ENCODE results near the gene HBA2. TPM values are rescaled to one million over a fixed set of nuclear protein-coding genes. Genes with fewer than 3 reads are reported as not detected.
"Not testable (repeated sequence)": the region's sequence is repeated elsewhere in the genome, so short reads cannot be mapped to it uniquely, and the experiment has no call there.

Gene HBA2
- total and polyA plus RNA-seq, 4 donors: 1,427 to 3,649 (median 1,835) TPM

DNA sequence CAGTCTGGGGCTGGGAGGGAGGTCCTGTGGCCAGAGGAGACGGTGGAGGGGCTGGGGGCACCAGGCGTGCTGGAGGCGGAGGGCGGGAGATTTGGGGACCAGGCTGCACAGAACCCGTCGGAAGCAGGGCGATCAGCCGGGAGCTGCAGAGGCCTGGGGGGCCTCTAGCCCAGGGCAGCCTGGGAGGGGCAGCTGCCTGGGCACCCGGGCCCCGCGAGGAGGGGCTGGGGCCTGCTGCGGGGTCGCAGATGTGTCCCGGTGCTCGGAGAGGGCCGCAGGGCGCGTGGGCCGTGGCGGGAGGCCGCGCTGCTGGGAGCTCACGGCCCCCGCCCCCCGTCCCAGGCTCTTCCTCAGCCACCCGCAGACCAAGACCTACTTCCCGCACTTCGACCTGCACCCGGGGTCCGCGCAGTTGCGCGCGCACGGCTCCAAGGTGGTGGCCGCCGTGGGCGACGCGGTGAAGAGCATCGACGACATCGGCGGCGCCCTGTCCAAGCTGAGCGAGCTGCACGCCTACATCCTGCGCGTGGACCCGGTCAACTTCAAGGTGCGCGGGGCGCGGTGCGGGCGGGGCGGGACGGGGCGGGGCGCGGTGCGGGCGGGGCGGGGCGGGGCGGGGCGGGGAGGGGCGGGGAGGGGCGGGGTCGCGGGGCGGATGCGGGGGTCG is 19.0 kb upstream of the HBA2 start:
- H3K4me3 ChIP-seq (ENCODE audit: low read depth, low read length); H3K27ac ChIP-seq (ENCODE audit: low read depth, low read length); H3K9me3 ChIP-seq (ENCODE audit: control insufficient read depth, insufficient read depth, low read length); H3K36me3 ChIP-seq (ENCODE audit: control insufficient read depth, insufficient read depth, low read length); DNase-seq (ENCODE audit: low read depth in 4 of 6, low spot score in 6 of 6): not testable (repeated sequence)
- no CpG with 5 or more reads among the region's 74 CpGs for WGBS (ENCODE audit: insufficient coverage)
- Histone ChIP-seq H3K4me1 (ENCODE audit: control insufficient read depth, insufficient read depth, low read length) (peaks cover 11% of the 10 kb centered on the region), H3K27me3 (ENCODE audit: control insufficient read depth, insufficient read depth, low read length) (peaks cover 39% of the 10 kb centered on the region)

DNA sequence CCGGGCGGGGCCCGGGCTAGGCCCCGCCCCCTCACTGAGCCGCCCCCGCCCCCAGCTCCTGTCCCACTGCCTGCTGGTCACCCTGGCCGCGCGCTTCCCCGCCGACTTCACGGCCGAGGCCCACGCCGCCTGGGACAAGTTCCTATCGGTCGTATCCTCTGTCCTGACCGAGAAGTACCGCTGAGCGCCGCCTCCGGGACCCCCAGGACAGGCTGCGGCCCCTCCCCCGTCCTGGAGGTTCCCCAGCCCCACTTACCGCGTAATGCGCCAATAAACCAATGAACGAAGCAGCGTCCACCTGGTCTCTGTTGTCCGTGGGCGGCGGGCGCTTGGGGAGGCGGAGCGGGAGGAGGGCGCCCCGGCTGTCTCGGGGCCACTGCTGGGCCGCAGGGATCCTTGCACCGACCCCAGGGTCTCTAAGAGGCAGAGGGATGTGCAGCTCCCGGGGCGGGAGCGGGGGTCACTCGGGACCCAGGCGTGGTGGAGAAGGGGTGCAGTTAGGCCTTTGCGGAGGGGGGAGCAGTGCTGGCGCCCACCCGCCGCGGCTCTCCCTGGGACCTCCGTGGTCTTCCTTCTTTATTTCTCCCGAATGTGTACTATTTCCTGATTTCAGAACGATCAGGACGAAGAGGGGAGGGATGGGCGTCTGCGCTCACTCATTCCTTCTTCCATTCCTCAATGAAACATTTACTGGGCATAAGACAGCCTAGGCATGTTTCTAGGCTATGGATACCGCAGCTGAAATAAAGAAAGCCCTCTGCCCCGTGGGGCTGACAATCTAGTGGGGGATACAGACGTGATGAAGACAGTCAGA is 18.3 kb upstream of the HBA2 start:
- DNase-seq (ENCODE audit: low read depth in 4 of 6, low spot score in 6 of 6): peak in 2 of 6 donors; percentile 52
- Histone ChIP-seq H3K36me3 (ENCODE audit: control insufficient read depth, insufficient read depth, low read length) (no peaks in the 10 kb centered on the region), H3K4me1 (ENCODE audit: control insufficient read depth, insufficient read depth, low read length) (peaks cover 11% of the 10 kb centered on the region), H3K27me3 (ENCODE audit: control insufficient read depth, insufficient read depth, low read length) (peaks cover 40% of the 10 kb centered on the region), H3K4me3 (ENCODE audit: low read depth, low read length) (peak overlapping the region; percentile 24), H3K9me3 (ENCODE audit: control insufficient read depth, insufficient read depth, low read length) (no peaks in the 10 kb centered on the region), H3K27ac (ENCODE audit: low read depth, low read length) (no peak overlapping the region)
- WGBS (ENCODE audit: insufficient coverage): under 1% methylated on average over 40 of the region's 59 CpGs

- H3K4me3 ChIP-seq (ENCODE audit: low read depth, low read length): peak overlapping the region; percentile 24
- no peaks in the 10 kb centered on the region for H3K9me3 ChIP-seq (ENCODE audit: control insufficient read depth, insufficient read depth, low read length)
- H3K27ac ChIP-seq (ENCODE audit: low read depth, low read length): no peak overlapping the region
- WGBS (ENCODE audit: insufficient coverage): 29% methylated on average over 1 of the region's 7 CpGs
- H3K27me3 ChIP-seq (ENCODE audit: control insufficient read depth, insufficient read depth, low read length): peaks cover 41% of the 10 kb centered on the region
- DNase-seq (ENCODE audit: low read depth in 4 of 6, low spot score in 6 of 6): no peak
- peaks cover 11% of the 10 kb centered on the region for H3K4me1 ChIP-seq (ENCODE audit: control insufficient read depth, insufficient read depth, low read length)
- no peaks in the 10 kb centered on the region for H3K36me3 ChIP-seq (ENCODE audit: control insufficient read depth, insufficient read depth, low read length)
These were observed 17.7 kb upstream of the HBA2 start for GRCh38 chr16:155031-155398.

DNA sequence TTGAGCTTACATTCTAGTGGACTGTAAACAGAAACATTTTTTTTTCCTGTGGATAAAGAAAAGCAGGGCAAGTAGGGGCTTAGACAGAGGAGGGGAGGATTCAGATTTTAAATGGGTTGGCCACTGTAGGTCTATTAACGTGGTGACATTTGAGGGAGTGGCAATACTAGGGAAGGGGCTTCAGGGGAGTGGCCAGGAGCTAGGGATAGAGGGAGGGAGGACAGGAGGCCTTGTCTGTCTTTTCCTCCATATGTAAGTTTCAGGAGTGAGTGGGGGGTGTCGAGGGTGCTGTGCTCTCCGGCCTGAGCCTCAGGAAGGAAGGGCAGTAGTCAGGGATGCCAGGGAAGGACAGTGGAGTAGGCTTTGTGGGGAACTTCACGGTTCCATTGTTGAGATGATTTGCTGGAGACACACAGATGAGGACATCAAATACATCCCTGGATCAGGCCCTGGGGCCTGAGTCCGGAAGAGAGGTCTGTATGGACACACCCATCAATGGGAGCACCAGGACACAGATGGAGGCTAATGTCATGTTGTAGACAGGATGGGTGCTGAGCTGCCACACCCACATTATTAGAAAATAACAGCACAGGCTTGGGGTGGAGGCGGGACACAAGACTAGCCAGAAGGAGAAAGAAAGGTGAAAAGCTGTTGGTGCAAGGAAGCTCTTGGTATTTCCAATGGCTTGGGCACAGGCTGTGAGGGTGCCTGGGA is 13.4 kb upstream of the HBA2 start:
- no peak for DNase-seq (ENCODE audit: low read depth in 4 of 6, low spot score in 6 of 6)
- 56% methylated on average over 5 of the region's 6 CpGs for WGBS (ENCODE audit: insufficient coverage)

DNA sequence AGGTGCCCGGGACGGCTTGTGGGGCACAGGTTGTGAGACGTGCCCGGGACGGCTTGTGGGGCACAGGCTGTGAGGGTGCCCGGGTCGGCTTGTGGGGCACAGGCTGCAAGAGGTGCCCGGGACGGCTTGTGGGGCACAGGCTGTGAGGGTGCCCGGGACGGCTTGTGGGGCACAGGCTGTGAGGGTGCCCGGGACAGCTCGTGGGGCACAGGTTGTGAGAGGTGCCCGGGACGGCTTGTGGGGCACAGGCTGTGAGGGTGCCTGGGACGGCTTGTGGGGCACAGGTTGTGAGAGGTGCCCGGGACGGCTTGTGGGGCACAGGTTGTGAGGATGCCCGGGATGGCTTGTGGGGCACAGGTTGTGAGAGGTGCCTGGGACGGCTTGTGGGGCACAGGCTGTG is 12.4 kb upstream of the HBA2 start:
- H3K36me3 ChIP-seq (ENCODE audit: control insufficient read depth, insufficient read depth, low read length); H3K4me3 ChIP-seq (ENCODE audit: low read depth, low read length); DNase-seq (ENCODE audit: low read depth in 4 of 6, low spot score in 6 of 6); H3K27ac ChIP-seq (ENCODE audit: low read depth, low read length); H3K9me3 ChIP-seq (ENCODE audit: control insufficient read depth, insufficient read depth, low read length); H3K4me1 ChIP-seq (ENCODE audit: control insufficient read depth, insufficient read depth, low read length): not testable (repeated sequence)
- 76% methylated on average over 6 of the region's 20 CpGs for WGBS (ENCODE audit: insufficient coverage)
- peaks cover 46% of the 10 kb centered on the region for H3K27me3 ChIP-seq (ENCODE audit: control insufficient read depth, insufficient read depth, low read length)

More for the DNA sequence above, 13.4 kb upstream of the HBA2 start:
- Histone ChIP-seq H3K4me1 (ENCODE audit: control insufficient read depth, insufficient read depth, low read length) (peaks cover 9% of the 10 kb centered on the region), H3K36me3 (ENCODE audit: control insufficient read depth, insufficient read depth, low read length) (no peaks in the 10 kb centered on the region), H3K9me3 (ENCODE audit: control insufficient read depth, insufficient read depth, low read length) (no peaks in the 10 kb centered on the region), H3K4me3 (ENCODE audit: low read depth, low read length) (no peak overlapping the region), H3K27me3 (ENCODE audit: control insufficient read depth, insufficient read depth, low read length) (peaks cover 51% of the 10 kb centered on the region), H3K27ac (ENCODE audit: low read depth, low read length) (no peak overlapping the region)

DNA sequence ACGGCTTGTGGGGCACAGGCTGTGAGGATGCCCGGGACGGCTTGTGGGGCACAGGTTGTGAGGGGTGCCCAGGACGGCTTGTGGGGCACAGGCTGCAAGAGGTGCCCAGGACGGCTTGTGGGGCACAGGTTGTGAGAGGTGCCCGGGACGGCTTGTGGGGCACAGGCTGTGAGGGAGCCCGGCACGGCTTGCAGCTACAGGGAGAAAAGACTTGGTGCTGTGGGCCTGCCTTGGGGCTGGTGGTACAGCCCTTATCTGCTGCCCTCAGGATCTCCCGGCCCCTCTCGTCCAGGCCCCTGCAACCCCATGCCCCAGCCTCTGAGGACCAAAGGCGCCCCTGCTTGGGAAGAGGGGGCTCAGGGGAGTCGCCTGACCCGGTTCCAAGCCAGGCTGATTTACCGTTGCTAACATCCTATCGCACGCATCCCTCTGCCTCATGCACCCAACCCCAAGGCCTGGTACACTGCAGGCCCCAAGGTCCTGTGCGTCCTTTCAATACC is 11.9 kb upstream of the HBA2 start:
- no peak overlapping the region for H3K27ac ChIP-seq (ENCODE audit: low read depth, low read length)
- peaks cover 48% of the 10 kb centered on the region for H3K27me3 ChIP-seq (ENCODE audit: control insufficient read depth, insufficient read depth, low read length)
- 65% methylated on average over 16 of the region's 18 CpGs for WGBS (ENCODE audit: insufficient coverage)
- no peak overlapping the region for H3K4me3 ChIP-seq (ENCODE audit: low read depth, low read length)
- H3K9me3 ChIP-seq (ENCODE audit: control insufficient read depth, insufficient read depth, low read length): no peaks in the 10 kb centered on the region
- H3K36me3 ChIP-seq (ENCODE audit: control insufficient read depth, insufficient read depth, low read length): no peaks in the 10 kb centered on the region
- DNase-seq (ENCODE audit: low read depth in 4 of 6, low spot score in 6 of 6): no peak
- peaks cover 9% of the 10 kb centered on the region for H3K4me1 ChIP-seq (ENCODE audit: control insufficient read depth, insufficient read depth, low read length)

DNA sequence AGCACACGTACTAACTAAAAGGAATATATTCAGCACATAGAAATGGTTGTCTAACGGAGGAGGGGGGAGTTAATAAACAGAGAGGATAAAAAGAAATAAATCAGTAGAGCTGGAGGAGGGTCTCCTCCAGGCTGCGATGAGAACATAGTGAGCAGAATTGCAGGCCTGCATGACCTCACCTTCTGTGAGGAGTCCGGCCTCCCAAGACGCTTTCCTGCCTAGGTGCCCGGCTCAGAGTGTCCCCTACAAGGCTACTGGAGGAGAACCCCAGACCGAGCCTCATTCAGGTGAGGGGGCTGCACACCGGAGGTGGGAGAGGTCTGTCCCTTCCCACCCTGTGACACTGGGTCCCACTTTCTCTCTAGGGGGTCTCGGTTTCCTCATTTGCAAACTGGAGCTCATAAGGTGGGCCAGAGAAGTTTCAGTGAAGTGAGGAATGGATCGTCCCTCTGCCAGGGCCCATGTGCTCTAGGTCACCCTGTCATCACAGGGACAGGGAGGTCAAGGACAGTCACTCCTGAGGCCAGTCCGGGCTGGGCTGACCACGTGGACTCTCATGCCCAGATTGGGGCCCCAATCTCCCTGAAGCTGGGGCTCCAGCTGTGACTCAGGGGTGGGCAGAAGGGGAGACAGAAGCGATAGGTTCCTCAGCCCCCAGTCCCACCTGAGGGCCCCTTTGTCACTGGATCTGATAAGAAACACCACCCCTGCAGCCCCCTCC is 10.2 kb upstream of the HBA2 start:
- Histone ChIP-seq H3K4me1 (ENCODE audit: control insufficient read depth, insufficient read depth, low read length) (peaks cover 21% of the 10 kb centered on the region), H3K4me3 (ENCODE audit: low read depth, low read length) (no peak overlapping the region), H3K27me3 (ENCODE audit: control insufficient read depth, insufficient read depth, low read length) (peaks cover 51% of the 10 kb centered on the region), H3K9me3 (ENCODE audit: control insufficient read depth, insufficient read depth, low read length) (no peaks in the 10 kb centered on the region), H3K36me3 (ENCODE audit: control insufficient read depth, insufficient read depth, low read length) (no peaks in the 10 kb centered on the region), H3K27ac (ENCODE audit: low read depth, low read length) (no peak overlapping the region)
- WGBS (ENCODE audit: insufficient coverage): 87% methylated on average over 8 of the region's 13 CpGs
- DNase-seq (ENCODE audit: low read depth in 4 of 6, low spot score in 6 of 6): no peak

- not testable (repeated sequence) for H3K4me3 ChIP-seq (ENCODE audit: low read depth, low read length); H3K27ac ChIP-seq (ENCODE audit: low read depth, low read length); H3K36me3 ChIP-seq (ENCODE audit: control insufficient read depth, insufficient read depth, low read length); H3K9me3 ChIP-seq (ENCODE audit: control insufficient read depth, insufficient read depth, low read length); DNase-seq (ENCODE audit: low read depth in 4 of 6, low spot score in 6 of 6)
- 67% methylated on average over 3 of the region's 10 CpGs for WGBS (ENCODE audit: insufficient coverage)
- H3K4me1 ChIP-seq (ENCODE audit: control insufficient read depth, insufficient read depth, low read length): peaks cover 21% of the 10 kb centered on the region
- peaks cover 54% of the 10 kb centered on the region for H3K27me3 ChIP-seq (ENCODE audit: control insufficient read depth, insufficient read depth, low read length)
These were observed 9.5 kb upstream of the HBA2 start for GRCh38 chr16:163139-163538.

GRCh38 chr16:163696-164095 is 9.0 kb upstream of the HBA2 start:
- H3K27me3 ChIP-seq (ENCODE audit: control insufficient read depth, insufficient read depth, low read length): peaks cover 56% of the 10 kb centered on the region

More at GRCh38 chr16:163696-164095, 9.0 kb upstream of the HBA2 start:
- H3K36me3 ChIP-seq (ENCODE audit: control insufficient read depth, insufficient read depth, low read length); H3K9me3 ChIP-seq (ENCODE audit: control insufficient read depth, insufficient read depth, low read length); H3K27ac ChIP-seq (ENCODE audit: low read depth, low read length); H3K4me3 ChIP-seq (ENCODE audit: low read depth, low read length); DNase-seq (ENCODE audit: low read depth in 4 of 6, low spot score in 6 of 6): not testable (repeated sequence)
- peaks cover 21% of the 10 kb centered on the region for H3K4me1 ChIP-seq (ENCODE audit: control insufficient read depth, insufficient read depth, low read length)
- WGBS (ENCODE audit: insufficient coverage): no CpG with 5 or more reads among the region's 3 CpGs

Data from spinal cord (tissue), 10 donors.